Measurements from ENCODE around the gene CDIPT.
"Not testable (repeated sequence)": the region's sequence is repeated elsewhere in the genome, so short reads cannot be mapped to it uniquely, and the experiment has no call there.

CDIPT gene, protein sequence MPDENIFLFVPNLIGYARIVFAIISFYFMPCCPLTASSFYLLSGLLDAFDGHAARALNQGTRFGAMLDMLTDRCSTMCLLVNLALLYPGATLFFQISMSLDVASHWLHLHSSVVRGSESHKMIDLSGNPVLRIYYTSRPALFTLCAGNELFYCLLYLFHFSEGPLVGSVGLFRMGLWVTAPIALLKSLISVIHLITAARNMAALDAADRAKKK
- 27.8 to 42.3 (median 31.3) reads per million in 4 donors for total RNA-seq

DNA sequence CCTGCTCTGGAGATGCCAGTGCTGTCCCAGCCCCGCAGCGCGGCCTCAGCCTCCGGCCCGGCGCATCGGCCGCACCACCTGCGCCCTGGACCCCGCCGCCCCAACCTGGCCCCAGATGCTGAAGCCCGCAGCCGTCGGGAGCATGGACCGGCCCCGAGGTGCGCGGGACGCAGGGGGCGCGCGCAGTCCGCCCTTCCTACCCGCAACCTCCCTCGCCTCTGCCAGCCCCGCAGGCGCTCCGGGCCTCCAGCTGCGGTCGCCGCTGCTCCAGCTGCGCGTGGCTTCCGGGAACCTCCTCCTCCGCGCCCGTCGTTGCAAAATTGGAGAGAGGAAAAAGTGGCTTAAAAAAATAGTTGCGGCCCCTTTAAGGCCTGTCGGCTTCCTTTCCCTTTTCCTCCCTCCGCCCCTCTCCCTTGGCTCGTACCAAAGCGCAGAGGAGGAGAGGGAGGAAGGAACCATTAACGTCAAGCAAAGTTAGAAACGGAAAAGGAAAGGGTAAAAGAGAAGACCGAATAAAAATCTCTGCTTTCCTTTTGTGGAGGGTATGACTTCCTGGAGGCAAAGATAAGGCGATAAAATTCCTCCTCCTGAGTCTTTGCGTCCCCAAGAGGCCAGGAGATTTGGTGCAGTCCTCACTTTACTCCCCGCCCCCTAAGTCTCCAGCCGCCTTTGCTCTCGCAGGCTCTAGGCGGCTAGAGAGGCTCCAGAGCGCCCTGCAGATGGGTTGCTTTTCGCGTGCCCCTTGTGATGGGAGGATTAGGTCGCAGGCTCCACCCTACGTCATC, at the start of gene CDIPT:
Gene CDIPT (minus strand): TSS at position 343 of the 785 bp plus-strand sequence. CDS start 369 bp downstream, outside the sequence.
- DNase-seq, result peak; percentile 84 to 96 (median 90)

DNA sequence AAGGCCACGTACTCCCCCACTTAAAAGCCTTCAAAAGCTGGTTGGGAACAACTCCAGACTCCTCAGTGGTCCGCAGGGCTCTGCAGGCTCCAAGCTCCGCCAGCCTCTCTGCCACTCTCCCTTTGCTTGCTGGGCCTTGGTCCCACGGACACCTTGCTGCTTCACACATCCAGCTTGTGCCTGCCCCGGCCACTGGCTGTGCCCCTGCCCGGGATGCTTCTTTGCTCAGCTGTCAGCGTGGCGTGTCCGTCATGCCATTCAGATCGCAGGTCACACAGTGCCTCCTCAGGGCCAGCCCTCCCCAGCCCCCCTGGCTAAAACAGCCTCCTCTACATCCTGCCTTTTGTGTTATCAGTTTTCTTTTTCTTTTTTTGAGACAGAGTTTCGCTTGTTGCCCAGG, 49.1 kb upstream of the CDIPT start:
- DNase-seq, result no peak

DNA sequence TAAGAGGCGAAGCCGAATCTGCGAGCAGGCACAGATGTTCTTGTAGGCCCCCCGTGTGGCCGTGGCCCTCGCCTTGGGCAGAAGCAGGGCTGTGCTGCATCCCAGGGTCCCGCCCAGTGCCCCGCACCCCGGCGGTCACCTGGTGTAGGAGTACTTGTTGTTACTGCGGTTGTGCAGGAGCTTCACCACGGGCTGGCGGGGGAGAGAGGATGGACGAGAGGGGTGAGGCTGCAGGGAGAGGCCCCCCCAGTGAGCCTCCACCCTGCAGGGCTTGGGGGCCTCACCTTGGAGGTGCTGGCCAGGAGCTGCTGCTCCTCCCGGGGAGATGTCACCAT, 48.6 kb upstream of the CDIPT start:
- DNase-seq, result no peak

DNA sequence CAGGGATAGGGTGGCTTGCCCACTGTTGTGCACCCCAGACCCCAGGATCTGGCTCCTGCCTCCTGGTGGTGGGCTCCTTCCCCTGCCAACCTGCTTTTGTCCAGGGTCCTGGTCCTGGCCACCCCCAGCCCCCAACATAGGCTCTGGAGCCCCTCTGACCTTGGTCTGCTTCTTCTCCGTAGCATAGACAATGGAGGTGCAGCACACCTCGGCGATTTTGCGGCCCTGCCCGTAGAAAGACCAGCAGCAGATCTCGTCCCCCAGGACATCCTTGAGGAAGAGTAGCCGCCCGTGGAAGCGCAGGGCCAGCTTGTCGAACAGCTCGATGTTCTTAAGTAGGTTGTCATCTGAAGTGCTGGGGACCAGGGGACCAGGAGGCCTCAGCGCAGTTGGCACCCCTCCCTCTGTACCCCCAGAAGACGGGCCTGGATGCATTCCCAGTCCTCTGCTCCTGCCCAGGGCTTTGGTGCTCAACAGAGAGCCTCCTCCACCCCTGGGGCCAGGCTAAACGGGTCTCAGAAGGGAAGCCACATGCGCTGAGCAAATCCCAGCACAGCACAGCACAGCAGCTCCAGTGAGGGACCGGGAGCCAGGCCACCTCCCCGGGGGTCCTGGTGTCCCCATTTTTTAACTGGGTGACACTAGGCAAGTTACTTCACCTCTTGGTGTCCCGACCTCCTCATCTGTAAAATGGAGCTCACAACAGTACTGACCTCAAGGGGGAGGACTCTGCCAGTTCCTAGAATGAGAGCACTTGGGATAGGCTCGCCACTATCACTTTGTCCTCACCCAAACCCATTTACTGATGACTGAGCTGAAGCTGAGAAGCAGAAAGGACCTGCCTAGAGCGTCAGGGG, 48.0 kb upstream of the CDIPT start:
- no peak for DNase-seq

DNA sequence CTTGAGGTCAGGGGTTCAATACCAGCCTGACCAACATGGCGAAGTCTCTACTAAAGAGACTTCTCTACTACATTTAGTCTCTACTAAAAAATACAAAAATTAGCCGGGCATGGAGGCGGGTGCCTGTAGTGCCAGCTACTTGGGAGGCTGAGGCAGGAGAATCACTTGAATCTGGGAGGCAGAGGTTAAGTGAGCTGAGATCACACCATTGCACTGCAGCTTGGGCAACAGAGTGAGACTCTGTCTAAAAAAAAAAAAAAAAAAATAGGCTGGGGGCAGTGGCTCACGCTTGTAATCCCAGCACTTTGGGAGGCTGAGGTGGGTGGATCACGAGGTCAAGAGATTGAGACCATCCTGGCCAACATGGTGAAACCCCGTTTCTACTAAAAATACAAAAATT, 46.8 kb upstream of the CDIPT start:
- DNase-seq, result not testable (repeated sequence)

DNA sequence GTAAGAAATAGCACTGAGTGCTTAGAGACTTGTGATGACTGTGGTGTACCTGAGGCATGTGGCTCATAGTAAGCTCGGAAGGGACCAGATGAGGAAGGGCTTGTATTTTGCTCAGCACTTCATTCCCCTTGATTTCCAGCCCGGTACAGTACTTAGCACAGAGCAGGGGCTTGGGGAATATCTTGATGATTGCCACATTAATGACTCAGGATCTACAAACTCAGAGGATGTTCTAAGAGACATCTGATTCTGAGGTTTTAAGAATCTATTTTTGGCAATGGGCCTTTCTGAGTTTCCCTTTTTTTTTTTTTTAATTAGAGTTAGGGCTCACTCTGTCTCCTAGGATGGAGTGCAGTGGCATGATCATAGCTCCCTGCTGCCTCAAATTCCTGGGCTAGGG, 46.4 kb upstream of the CDIPT start:
- no peak for DNase-seq

DNA sequence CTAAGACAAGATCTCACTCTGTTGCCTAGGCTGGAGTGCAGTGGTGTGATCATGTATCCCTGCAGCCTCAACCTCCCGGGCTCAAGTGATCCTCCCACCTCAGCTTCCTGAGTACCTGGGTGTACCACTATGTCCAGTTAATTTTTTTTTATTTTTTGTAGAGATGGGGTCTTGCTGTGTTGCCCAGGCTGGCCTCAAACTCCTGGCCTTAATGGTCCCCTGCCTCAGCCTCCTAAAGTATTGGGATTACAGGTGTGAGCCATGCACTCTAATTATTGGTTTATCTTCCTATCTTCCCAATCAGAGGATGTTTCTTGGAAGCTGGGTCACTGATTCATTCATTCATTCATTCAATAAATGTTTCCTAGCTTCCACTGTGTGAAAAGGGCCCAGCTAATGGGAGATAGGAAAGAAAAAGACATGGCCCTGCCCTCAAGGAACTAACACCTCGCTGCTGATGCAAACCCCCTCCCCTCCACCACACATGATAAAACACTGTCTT, 45.7 kb upstream of the CDIPT start:
- DNase-seq, result no peak

DNA sequence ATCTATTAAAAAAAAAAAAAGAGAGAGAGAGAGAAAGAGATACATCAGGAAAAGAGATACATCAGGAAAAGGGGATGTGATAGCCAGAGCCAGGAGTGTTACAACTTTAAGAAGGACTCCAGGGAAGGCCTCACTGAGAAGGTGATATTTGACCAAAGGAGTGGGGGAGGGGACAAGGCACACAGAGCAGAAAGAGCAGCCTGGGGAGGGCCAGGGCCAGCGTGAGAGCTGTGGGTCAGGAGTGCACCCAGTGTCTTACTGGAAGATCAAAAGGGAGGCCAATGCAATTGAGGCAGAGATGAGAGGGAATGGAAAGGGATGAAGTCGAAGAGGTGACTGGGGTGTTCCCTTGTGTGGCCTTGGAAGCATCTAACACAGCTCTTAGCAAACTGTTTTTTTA, 44.9 kb upstream of the CDIPT start:
- no peak for DNase-seq

DNA sequence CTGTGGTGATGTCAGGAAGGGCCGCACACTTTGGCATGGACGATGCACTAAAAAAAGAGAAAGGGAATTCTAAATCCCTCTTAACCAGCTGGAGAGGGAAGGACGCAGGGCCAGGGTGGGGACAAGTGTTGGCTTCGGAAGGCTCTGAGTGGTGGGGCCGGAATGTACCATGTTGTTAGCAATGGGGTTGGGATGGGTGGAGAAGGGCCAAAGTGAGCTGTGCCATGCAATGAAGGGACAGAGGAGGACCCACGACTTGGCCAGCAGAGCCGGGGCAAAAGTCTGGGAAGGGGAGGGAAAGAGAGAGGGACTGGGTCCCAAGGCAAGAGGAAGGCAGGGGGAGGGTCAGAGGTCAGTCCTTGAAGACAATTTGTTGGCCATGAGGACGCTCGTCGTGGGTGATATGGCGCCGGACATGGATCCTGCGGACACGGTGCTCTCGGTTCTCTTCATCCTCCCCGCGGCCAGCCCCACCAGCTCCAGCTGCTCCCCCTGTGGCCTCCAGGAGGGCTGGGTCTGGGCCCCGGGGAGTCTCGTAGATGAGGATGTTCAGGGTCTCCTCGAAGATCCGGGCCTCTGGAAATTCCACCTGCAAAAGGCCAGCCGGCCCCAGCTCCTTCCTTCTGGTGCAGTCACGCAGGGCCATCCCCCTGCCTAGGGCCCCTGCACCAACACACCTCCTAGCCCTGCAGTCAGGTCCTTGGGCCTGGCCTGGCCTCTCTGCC, 43.7 kb upstream of the CDIPT start:
- no peak for DNase-seq

DNA sequence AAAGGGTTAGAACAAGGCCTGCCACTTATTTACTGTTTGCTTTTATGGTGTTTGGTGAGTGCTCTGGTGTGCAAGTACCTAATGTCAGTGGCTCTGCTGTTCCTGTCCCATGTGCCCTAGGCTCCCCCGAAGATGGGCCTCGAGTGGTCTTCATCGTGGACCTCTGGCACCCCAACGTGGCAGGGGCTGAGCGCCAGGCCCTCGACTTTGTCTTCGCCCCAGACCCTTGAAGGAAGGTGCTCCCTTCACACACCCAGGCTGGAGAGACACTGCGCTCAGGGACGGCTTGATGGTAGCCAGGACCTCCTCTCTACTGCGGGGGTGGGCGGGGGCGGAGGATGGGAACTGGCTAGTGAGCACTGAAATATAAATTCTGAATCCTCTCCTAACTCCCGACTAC, 42.6 kb upstream of the CDIPT start:
- DNase-seq, result no peak

DNA sequence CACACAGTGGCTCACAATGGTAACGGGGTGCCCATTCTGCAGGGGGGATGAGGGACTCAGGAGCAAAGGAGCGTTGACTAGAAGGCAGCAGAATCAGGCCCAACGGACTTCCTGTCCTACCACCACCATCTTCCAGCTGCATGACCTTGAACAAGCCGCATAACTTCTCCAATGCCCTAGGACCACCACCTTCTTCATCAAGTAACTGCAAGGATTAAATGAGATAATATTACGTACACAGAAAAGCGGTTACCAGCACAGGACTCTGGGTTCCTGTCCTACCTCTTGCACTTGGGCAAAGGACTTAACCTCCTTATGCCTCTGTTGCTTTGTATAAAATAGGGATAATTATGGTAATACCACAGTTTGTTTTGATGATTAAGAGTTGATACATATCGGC, 41.9 kb upstream of the CDIPT start:
- no peak for DNase-seq

DNA sequence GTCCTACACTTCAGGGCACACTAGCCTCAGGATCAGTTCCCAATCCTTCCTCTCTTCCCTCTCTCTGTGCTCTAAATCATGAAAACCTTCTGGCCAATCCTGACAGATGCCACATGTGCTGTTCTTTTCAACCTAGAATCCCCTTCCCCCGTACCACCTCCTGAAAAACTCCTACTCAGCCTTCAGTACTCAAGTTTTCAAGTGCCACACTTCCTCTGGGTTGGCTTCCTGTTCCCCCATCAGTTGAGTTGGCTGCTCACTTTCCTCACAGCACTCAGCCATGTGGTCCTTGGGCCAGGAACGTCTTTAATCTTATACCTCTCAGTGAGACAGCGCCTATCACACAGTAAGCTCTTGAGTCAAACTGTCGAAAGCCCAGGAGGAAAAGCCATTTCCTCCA, 40.6 kb upstream of the CDIPT start:
- no peak for DNase-seq

DNA sequence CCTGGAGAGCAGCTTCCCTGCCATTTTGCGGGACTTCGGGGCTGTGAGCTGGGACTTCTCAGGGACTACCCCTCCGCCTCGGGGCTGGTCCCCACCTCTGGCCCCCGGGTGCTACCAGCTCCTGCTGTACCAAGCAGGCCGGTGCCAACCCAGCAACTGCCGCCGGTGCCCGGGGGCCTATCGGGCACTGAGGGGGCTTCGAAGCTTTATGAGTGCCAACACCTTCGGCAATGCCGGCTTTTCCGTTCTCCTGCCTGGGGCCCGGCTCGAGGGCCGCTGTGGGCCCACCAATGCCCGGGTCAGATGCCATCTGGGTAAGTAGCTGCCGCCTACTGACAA, 38.5 kb upstream of the CDIPT start:
- no peak for DNase-seq

DNA sequence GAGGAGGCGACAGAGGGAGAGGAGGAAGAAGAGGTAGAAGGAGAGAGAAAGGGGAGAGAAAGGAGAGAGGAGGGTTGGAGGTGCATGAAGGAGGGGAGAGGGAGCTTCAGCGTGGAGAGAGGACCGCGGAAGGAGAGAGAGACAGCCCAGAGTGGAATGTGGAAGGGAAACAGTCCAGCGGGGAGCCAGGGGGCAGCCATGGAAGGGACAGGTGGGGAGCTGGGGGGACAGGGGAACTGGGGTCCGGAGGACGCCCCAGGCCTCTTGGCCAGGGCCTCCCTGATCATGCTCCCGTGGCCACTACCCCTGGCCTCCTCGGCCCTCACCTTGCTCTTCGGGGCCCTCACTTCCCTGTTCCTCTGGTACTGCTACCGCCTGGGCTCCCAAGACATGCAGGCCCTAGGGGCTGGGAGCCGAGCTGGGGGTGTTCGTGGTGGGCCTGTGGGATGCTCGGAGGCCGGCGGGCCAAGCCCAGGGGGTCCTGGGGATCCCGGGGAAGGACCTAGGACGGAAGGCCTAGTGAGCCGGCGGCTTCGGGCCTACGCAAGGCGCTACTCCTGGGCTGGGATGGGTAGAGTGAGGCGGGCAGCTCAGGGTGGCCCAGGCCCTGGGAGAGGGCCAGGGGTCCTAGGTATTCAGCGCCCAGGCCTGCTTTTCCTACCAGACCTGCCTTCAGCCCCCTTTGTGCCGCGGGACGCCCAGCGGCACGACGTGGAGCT, 38.0 kb upstream of the CDIPT start:
- DNase-seq, result no peak

DNA sequence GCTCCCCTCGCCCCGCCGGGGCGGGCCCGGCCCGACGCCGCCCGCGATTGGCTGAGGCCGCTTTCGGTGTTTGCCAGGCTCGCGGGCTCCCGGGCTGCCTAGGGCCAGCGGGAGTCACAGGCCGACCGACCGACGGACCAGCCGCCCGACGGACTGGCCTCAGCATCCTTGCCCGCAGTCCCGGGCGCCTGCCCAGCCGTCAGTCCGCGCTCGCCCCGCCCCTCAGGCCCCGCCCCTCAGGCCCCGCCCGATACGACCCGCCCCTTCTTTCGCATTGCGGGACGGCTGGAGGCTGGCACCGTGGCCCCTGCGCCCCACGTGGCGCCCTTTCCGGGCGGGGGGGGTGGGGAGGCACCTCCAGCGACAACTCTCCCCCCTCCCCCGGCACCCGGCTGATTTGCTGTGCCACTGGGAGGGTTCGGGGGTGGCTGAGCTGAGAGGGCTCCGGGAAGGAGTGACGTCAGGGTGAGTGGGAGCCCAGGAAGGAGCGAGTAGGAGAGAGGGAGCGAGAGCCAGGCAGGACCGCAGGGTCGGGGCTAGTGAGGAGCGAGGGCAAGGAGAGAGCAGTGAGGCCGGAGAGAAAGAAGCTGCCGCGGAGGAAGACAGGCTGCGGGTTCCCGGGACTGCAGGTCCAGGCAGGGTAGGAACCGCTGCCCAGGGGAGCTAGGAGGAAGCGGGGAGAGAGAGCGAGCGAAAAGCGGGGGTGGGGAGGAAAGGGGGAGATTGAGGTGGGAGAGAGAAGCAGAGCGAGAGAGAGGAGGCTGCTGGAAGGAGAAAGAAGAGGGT, 37.3 kb upstream of the CDIPT start, which contains the start of gene ASPHD1:
Gene ASPHD1 (plus strand): TSS at position 387 of the 786 bp plus-strand sequence. CDS start 484 bp downstream, outside the sequence.
- peak in 4 of 5 donors; percentile 42 to 69 (median 51) for DNase-seq

DNA sequence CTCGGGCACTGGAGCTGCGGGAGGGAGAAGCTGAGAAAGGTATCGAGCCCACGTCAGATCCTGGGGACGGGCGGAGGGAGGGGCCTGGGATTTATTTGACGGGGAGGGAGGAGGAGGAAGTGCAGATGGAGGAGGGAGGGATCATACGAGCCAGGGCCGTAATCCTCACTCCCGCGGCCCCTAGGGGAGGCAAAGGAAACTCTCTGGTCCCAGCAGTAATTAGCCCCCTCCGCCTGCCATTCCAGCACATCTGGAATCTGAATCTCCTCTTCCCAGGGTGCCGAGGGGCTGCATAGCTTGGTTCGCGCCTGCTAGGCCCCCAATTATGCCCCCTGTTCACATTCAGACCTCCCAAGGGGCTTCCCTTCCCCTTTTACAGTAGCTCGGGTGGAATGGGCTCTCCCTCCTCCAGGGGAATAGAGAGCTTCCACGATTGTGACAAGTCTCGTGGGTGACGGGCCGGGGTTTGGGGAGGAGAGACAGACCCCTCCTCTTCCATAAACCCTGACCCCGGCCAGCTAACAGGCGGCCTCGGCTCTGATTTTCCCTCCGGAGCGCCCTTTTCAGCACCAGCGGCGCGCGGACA, 36.6 kb upstream of the CDIPT start, which contains the start of gene SEZ6L2:
Gene SEZ6L2 (minus strand): TSS at position 35 of the 586 bp plus-strand sequence. CDS start 531 bp downstream, outside the sequence.
- peak in 3 of 5 donors; percentile 50 to 76 (median 68) for DNase-seq

DNA sequence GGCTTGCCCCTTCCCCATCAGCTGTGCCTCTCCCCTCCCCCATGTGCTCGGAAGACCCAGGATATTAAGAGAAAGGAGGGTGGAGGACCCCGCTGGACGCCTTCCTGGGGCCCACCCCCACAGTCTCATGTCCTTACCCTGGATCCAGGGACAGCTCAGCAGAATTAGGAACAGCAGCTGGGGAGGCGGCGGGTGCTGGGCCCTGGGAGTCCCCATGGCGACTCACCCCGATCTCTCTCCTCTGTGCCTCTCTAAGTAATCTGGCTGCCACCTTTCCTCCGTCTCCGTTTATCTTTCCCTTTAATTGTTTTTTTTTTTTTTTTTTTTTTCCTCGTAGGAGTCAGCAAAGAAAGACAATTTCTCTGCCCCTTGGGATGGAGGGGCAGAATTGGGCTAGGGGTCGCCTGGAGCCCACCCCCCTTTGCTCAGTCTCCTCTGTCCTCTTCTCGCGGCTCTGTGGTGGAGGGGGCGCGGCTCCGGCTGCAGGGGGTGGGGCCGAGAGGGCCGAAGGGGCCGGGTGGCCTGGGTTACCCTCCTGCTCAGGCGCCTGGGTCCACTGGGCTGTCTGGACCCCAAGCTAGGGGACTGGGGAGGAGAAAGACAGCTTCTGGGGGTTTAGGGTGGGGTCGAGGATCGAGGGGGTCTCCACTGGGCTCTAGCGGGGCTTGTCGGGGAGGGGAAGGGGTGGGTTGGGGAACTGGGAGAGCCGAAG, 35.9 kb upstream of the CDIPT start:
- no peak for DNase-seq

DNA sequence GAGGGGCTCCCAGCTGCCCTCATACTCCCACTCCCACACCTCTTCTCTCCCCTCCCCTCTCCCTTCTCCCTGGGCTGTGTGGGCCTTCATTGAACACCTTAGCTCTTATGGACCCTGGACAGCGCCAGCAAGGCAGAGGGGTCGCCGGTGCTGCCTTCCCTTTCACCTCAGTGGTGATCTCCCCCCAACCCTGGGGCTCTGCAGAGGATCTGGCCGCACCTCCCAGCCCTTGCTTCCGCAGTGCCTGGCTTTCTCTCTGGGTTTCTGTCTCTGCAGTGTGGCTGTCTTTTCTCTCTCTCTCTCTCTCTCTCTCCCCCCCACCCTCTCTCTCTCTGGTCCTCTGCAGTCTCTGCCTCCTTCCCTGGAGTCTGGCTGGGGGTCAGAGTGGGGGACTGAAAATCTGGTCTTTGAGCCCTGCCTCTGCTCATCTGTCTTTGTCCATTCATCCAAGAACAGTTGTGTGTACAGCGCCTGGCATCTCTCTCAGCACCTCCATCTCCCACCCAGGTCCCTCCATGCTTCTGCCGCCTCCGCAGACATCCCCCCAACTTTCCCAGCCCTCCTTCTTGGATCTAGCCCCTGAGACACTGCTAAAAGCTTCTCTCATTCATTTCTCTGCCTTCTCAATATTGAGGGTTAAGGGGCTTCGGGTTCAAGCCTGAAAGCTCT, 35.2 kb upstream of the CDIPT start:
- no peak for DNase-seq

DNA sequence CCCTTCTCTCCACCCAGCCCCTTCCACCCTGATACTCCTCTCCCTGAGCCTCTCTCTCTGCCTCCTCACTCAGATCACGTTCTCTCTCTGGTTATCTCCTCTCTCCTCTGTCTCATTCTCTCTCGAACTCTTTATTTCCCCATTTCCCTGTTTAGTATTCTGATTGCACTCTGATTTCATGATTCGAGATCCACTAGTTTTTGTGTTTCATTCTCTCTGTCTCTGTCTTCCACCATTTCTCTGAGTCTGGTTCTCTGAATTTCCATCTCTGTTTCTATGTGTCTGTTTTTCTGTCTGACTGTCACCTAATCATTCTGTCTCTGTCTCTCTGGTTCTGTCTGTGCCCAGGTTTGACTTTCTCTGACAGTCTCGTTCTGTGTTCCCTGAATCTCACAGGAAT, 34.3 kb upstream of the CDIPT start:
- no peak for DNase-seq
